NOMO-1 treated with DMSO at 0.1 percent for 48 hours (cell line): ENCODE data around the gene NRF1.

ENCODE experiments used
- DNase-seq: peaks from one replicate; lab custom pipeline; 2025; ENCODE audit not compliant: unreplicated experiment; lab: John Stamatoyannopoulos, UW

NRF1 gene

DNA sequence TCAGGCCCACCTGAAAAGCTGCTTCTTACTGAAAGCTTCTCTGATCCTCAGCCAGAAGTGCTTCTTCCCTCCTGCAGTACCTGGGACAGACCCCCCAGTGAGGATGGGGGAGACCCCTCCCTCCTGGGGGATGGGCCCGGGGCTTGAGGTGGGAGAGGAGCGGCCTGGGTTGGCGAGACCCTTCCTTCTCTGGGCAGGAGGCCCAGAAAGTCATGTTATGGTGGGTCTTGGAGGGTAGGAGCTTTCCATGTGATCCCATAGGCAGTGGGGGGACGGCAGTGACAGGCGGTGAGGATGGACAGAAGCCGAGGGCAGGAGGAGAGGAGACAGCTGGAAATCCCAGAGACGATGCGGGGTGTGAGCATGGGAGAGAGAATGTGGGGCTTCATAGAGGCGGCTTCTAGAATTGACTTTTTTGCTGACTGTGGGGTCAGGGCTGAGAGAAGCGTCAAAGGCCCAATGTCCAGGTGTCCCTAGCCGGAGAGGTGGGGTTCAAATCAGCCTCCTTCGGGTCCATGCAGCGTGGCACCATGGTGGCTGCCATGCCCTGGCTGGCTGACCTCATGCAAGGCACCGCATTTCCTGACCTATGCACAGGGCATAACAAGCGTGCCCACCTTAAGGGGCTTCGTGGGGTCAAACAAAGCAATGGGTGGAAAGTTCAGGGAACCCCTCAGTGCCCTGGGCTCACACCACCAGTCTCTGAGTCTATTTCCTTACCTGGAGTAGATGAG lies 187.3 kb downstream of the NRF1 start:
- no peak for DNase-seq

DNA sequence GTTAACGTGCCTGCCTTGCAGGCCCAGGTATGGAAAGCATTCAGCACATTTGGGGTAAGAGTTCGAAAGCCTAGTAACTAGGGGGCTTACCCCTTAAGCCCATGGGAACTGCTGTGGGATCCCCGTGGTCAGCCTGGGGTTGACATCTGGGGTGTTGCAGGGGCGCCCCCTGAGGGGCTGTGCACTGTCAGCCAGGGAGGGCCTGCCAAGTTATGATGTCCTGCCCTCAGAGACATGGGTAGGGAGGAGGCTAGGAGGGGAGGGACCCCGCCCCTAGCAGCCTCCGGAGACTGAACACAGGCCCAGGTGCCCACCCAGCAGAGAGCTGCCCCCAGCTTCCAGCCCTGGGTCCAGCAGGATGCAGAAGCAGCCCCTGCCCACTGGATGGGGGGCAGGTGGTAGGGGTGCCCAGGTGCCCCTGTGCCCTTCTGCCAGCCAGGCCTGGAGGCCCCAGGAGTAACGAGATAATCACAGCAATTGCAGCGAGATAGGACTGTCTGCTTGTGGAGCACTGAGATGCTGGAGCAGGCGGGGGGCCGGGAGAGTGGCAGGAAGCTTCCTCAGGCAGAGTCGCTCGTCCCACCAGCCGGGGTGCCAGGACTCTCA lies 187.9 kb downstream of the NRF1 start:
- no peak for DNase-seq

DNA sequence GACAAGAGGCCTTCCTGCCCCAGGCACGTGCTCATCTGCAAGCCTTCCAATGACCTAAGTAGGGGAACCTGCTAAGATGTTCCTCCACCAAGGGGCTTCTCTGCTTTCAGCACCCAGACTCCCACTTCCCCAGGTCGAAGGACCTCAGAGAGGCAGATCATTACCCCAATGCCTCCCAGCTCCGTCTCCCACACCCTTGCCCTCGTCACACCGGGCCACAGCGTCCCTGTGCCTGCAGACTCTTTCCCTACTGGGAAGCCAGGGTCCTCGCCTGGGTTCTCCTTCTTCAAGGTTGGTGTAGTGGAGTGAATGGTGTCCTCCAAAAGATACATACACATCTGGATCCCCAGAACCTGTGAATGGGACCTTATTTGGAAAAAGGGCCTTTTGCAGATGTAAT lies 189.4 kb downstream of the NRF1 start:
- no peak for DNase-seq

DNA sequence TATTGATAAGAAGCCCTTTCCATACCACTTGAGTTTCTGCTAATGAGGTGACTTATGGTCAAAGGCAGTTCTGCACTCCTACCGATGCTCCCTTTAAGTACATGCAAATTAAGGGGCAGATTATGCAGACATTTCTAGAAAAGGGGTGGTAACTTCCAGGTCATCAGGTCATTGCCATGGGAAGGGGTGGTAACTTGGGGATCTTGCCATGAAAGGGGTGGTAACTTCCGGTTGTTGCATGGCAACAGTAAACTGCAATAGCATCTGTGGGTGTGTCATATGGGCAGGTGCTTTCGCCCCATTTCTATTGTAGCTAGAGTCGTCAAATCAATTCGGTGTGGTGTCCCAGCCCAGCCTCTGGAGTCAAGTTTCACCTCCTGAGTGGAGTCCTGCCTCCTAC lies 190.4 kb downstream of the NRF1 start:
- DNase-seq = no peak

DNA sequence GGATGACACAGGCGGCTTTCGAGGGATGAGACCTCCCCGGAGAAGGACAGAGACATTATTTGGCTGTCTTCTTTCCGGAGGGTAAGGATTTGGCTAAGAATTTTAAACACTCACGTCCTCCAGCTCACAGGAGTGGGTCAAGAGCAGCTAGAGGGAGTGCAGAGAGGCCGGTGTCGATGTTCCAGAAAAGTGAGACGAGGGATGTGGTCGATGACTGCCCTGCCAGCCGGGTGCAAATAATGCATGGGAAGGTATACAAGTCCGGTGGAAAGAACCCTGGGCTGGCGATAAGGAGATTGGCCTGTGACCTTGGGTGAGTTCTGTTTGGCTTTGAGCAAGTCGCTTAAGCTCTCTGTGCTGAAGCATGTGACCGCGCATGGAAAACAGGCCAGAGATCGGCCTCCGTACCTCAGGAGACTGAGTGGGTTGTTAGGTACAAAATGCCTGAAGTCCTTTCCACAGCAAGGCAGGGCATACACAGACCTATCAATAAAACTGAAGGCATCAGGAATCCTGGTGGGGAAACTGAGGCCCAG lies 192.1 kb downstream of the NRF1 start:
- no peak for DNase-seq

DNA sequence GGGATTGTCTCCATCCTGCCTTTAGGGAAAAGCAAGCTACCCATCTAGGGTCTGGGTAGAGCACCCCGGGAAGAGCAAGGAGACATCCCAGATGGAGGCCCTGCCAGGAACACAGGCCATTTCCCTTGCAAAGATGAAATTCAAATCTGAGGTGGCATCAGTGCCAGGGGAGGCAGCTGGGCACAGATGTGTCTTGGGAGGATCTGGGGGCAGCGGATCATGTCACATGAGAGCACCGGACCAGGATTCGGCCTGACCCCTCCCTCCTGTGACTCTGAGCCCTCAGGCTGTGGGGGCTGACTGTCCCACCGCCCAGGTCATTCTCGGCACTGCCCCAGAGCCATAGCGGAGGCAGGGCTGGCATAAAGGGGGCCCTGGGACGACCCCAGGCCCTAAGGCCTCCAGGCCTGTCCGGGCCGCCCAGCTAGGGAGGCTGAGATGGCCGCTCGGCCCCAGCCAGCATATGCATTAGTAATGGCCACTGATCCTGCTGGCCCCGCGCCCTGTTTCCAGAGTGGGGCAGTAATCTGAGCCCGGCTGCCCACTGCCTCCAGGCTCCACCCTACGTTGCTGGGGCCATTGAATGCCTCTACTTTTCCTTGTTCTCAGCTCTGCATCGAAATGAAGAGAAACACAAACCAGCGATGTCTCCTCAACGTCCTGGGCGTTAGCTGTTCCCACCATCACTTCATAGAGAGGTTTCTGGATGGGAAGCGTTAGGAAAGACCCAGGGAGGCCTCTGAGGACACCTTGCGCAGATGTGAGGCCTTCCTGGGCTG lies 192.8 kb downstream of the NRF1 start:
- no peak for DNase-seq

DNA sequence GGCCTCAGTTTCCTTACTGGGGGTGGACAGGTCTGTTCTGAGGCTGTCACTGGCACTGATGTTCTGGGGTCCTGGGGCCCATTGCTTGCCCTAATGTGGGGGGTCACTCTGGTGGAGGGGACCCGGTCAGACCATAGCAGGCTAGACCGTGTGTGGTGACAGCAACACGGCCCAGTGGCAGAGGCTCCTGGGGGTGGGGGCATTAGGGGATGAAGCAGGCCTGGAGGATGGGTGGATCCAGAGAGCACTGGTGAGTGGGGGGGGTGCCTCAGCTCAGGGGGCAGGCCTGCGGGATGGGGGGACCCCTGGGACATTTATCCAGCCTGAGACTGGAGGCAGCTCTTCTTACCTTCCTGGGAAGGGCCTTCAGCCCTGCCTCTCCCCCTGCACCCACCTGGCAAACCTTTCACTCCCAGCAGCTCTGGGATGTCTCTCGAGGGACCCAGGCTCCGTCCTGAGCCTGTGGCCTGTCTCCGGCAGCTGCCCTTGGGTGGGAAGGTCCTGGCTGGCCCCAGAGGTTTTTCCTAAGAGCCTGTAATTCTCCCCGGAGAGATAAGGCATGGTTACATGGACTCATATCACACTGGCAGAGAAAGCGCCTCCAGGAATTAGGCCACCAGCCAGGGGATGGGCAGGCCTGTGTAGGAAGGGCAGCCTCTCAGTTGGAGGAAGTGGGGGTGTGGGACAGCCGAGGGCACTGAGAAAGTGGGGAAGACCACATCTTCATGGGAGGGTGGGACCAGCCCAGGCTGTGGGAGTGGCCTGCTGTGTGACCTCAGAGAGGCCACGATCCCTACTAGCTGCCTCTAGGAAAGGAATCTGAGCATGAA lies 193.6 kb downstream of the NRF1 start:
- no peak for DNase-seq
